Endodermal cell (in vitro differentiated cells): ENCODE data around the gene UBAP1L. TPM values are rescaled to one million over a fixed set of nuclear protein-coding genes. Genes with fewer than 3 reads are reported as not detected.

Experiments
- DNase-seq: peaks from one replicate; pipeline ENCODE4 v3.0.0-alpha.2; 2017
- H3K27ac ChIP-seq: 2 replicates; pipeline ENCODE4 v1.5.1; 2013; ENCODE audit warnings: mild to moderate bottlenecking, low read depth, low read length, moderate library complexity
- H3K27me3 ChIP-seq: 2 replicates; pipeline ENCODE4 v1.6.1; 2013; ENCODE audit warnings: mild to moderate bottlenecking, low read length, moderate library complexity; ENCODE audit not compliant: insufficient read depth, control insufficient read depth, poor library complexity, severe bottlenecking
- H3K36me3 ChIP-seq: 2 replicates; pipeline ENCODE4 v1.7.0; 2013; ENCODE audit warnings: mild to moderate bottlenecking, low read length, moderate library complexity; ENCODE audit not compliant: control insufficient read depth, insufficient read depth
- H3K4me1 ChIP-seq: one replicate; pipeline ENCODE4 v1.7.0; 2013; ENCODE audit warnings: low read length; ENCODE audit not compliant: control insufficient read depth, insufficient read depth
- H3K4me3 ChIP-seq: 2 replicates; pipeline ENCODE4 v1.5.1; 2013; ENCODE audit warnings: mild to moderate bottlenecking, low read length, moderate library complexity
- H3K9ac ChIP-seq: 2 replicates; pipeline ENCODE4 v1.6.1; 2013; ENCODE audit warnings: mild to moderate bottlenecking, low read length, moderate library complexity; ENCODE audit not compliant: poor library complexity, severe bottlenecking; ENCODE audit errors: extremely low read depth
- H3K9me3 ChIP-seq: 2 replicates; pipeline ENCODE4 v1.6.1; 2013; ENCODE audit warnings: mild to moderate bottlenecking, low read length, moderate library complexity; ENCODE audit not compliant: control insufficient read depth
- H3K27ac Mint-ChIP-seq: 2 replicates; pipeline ENCODE4 v1.8.0; 2020; ENCODE audit warnings: mixed read lengths
- H3K27me3 Mint-ChIP-seq: 2 replicates; pipeline ENCODE4 v1.8.0; 2021; ENCODE audit warnings: mild to moderate bottlenecking, mixed read lengths; ENCODE audit not compliant: insufficient read depth
- H3K36me3 Mint-ChIP-seq: 2 replicates; pipeline ENCODE4 v1.8.0; 2020; ENCODE audit warnings: low read depth, mixed read lengths
- H3K4me1 Mint-ChIP-seq: 2 replicates; pipeline ENCODE4 v1.8.0; 2020; ENCODE audit warnings: mixed read lengths
- H3K4me3 Mint-ChIP-seq: 2 replicates; pipeline ENCODE4 v1.8.0; 2020; ENCODE audit warnings: mild to moderate bottlenecking, moderate library complexity, mixed read lengths
- H3K9me3 Mint-ChIP-seq: 2 replicates; pipeline ENCODE4 v1.8.0; 2020; ENCODE audit warnings: mild to moderate bottlenecking, mixed read lengths
- WGBS, 2 experiments: methylation state at CpG; one replicate each; pipeline versions ENCODE4 v1.1.5 to v1.1.7; 2013; ENCODE audit warnings: missing lambda C conversion rate in 2 of 2, mixed read lengths in 1 of 2; ENCODE audit not compliant: insufficient coverage in 1 of 2, insufficient read length in 1 of 2; 5-methylcytosine and 5-hydroxymethylcytosine counted together
- total RNA-seq, 2 donors: library from RNA; stranded (reverse); fragmentation: NEBNext Ultra II Directional in 1 of 2; extraction: Animal tissue kit (Norgen Biotek cat#: 25700) in 1 of 2; gene quantifications; 2 replicates in 1 of 2; 3 replicates in 1 of 2; pipeline ENCODE4 v1.2.1, GENCODE V29; 2021
- TF ChIP-seq, protein P1 (sequence below): fragments of 200-600 bp; sonication (generic); conservative IDR thresholded peaks from 2 replicates; pipeline ENCODE4 v1.5.0; 2021; ENCODE audit warnings: antibody characterized with exemption, mild to moderate bottlenecking

Gene UBAP1L
- total RNA-seq, 2 donors from 2014 or later, result 3.4 to 4.2 TPM

DNA sequence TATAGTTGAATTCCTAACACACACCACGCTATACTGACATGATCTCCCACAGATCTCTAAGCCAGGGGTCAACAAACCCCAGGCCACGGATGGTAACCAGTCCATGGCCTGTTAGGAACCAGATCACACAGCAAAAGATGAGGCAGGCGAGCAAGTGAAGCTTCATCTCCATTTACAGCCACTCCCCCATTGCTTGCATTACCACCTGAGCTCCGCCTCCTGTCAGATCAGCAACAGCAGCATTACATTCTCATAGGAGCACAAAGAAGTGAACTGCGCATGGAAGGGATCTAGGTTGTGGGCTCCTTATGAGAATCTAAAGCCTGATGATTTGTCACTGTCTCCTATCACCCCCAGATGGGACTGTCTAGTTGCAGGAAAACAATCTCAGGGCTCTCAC lies 15.9 kb upstream of the UBAP1L start:
- TF ChIP-seq, protein P1, sequence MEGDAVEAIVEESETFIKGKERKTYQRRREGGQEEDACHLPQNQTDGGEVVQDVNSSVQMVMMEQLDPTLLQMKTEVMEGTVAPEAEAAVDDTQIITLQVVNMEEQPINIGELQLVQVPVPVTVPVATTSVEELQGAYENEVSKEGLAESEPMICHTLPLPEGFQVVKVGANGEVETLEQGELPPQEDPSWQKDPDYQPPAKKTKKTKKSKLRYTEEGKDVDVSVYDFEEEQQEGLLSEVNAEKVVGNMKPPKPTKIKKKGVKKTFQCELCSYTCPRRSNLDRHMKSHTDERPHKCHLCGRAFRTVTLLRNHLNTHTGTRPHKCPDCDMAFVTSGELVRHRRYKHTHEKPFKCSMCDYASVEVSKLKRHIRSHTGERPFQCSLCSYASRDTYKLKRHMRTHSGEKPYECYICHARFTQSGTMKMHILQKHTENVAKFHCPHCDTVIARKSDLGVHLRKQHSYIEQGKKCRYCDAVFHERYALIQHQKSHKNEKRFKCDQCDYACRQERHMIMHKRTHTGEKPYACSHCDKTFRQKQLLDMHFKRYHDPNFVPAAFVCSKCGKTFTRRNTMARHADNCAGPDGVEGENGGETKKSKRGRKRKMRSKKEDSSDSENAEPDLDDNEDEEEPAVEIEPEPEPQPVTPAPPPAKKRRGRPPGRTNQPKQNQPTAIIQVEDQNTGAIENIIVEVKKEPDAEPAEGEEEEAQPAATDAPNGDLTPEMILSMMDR, result no peak
- H3K27ac ChIP-seq, result no peak overlapping the region
- H3K9ac ChIP-seq, result no peak overlapping the region
- H3K4me1 ChIP-seq, result no peaks in the 10 kb centered on the region
- no peak overlapping the region for H3K4me3 ChIP-seq
- DNase-seq, result peak; percentile 65
- Mint-ChIP-seq H3K27ac (peak overlapping the region; percentile 15), H3K27me3 (no peaks in the 10 kb centered on the region), H3K4me1 (peaks cover 6% of the 10 kb centered on the region), H3K36me3 (peaks cover 36% of the 10 kb centered on the region), H3K4me3 (no peak overlapping the region), H3K9me3 (peaks cover 12% of the 10 kb centered on the region)
- WGBS, 2 experiments, result 86 to 100% methylated on average over 1 to 5 of the region's 5 CpGs
- H3K27me3 ChIP-seq, result no peaks in the 10 kb centered on the region
- H3K9me3 ChIP-seq, result peaks cover 7% of the 10 kb centered on the region
- peaks cover 41% of the 10 kb centered on the region for H3K36me3 ChIP-seq

DNA sequence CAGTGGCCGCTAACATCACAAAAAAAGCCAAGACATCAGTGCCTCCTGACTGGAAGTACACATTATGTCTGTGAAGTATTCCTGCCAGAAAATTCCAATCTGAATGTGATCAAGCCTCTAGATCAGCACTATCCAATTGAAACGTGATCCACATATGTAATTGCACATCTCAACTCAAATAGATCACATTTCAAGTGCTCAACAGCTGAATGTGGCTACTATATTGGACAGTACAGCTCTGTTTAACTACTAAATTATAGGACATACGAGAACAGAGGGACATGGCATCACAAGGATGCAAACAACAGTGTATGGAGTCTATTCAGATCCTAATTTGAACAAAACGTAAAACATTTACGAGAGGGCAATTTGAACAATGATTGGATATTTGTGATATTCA lies 542 bp upstream of the UBAP1L start:
- Histone ChIP-seq H3K36me3 (peaks cover 66% of the 10 kb centered on the region), H3K9me3 (no peaks in the 10 kb centered on the region)

DNA sequence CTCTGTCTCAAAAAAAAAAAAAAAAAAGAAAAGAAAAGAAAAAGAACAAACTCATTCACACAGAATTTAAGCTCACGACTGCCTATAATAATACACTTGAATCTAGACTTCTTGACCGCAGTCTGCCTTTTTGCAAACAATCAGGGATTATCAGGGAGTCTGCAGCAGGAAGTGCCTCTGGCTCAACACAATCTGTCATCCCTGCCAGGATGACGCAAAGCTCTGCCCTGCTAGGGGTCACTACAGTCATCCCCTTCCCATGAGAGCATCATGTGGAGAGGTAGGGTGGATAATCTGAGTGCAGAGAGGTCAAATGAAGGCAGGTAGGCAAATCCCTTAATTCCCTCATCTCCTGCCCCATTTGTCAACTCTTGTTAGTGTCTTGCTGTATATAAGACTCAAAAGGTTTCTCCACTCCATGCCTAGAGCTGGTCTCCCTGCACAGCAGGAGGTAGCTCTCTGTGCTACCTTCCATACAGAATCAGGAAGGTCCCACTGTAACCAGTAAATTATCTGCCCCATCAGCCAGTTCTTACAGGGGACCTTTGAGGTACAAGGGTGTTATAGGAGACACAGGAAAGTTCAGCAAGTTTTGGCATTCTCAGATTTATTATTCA lies 4.2 kb downstream of the UBAP1L start:
- H3K4me3 Mint-ChIP-seq, result no peak overlapping the region

More for the DNA sequence above, 542 bp upstream of the UBAP1L start:
- peaks cover 51% of the 10 kb centered on the region for H3K36me3 Mint-ChIP-seq
- no peak for DNase-seq
- Histone ChIP-seq H3K4me1 (no peaks in the 10 kb centered on the region), H3K27ac (no peak overlapping the region), H3K4me3 (no peak overlapping the region), H3K9ac (no peak overlapping the region), H3K27me3 (no peaks in the 10 kb centered on the region)
- H3K27ac Mint-ChIP-seq, result no peak overlapping the region
- TF ChIP-seq, protein P1, result no peak
- H3K4me3 Mint-ChIP-seq, result no peak overlapping the region
- WGBS, 2 experiments, result 92 to 96% methylated on average over 4 to 5 of the region's 5 CpGs
- H3K9me3 Mint-ChIP-seq, result no peaks in the 10 kb centered on the region
- H3K4me1 Mint-ChIP-seq, result peaks cover 7% of the 10 kb centered on the region
- no peaks in the 10 kb centered on the region for H3K27me3 Mint-ChIP-seq

More for the DNA sequence above, 4.2 kb downstream of the UBAP1L start:
- no peaks in the 10 kb centered on the region for H3K4me1 ChIP-seq
- Mint-ChIP-seq H3K9me3 (no peaks in the 10 kb centered on the region), H3K27me3 (no peaks in the 10 kb centered on the region), H3K36me3 (peaks cover 28% of the 10 kb centered on the region), H3K27ac (peak overlapping the region; percentile 45), H3K4me1 (peaks cover 7% of the 10 kb centered on the region)
- H3K27ac ChIP-seq, result no peak overlapping the region
- no peak overlapping the region for H3K9ac ChIP-seq
- DNase-seq, result peak; percentile 50
- no peaks in the 10 kb centered on the region for H3K9me3 ChIP-seq
- 89 to 95% methylated on average over 3 of the region's 3 CpGs for WGBS, 2 experiments
- no peak overlapping the region for H3K4me3 ChIP-seq
- TF ChIP-seq, protein P1, result no peak
- no peaks in the 10 kb centered on the region for H3K27me3 ChIP-seq
- peaks cover 37% of the 10 kb centered on the region for H3K36me3 ChIP-seq
